K562 (cell line): ENCODE results near the gene SLC41A3. TPM values are rescaled to one million over a fixed set of nuclear protein-coding genes. Genes with fewer than 3 reads are reported as not detected.

Experiments used
- ATAC-seq: fragments of 200-7000 bp; cut with Tn5 transposase; 3 replicates; pipeline ENCODE4 v1.9.1; 2020; ENCODE audit warnings: moderate library complexity
- BruUV-seq: library from RNA; stranded (reverse); fragments of 400-500 nt; replicated peaks from 2 replicates; lab custom pipeline; 2021; lab: Mats Ljungman, UMichigan
- CTCF ChIA-PET: fragments of 300-600 bp; formaldehyde crosslinking; extraction: SDS; loops from one replicate; lab custom pipeline; 2021; ENCODE audit warnings: low intra/inter-chr PET ratio; lab: Yijun Ruan, JAX
- POLR2A ChIA-PET: fragments of 300-600, 350-650 bp; sonication (Branson Sonifier 250); formaldehyde crosslinking; extraction: SDS; loops from one replicate; lab custom pipeline; 2021; ENCODE audit warnings: antibody characterized with exemption, inconsistent platforms; lab: Yijun Ruan, JAX
- DNase-seq, 4 experiments: peaks; one replicate each; pipeline versions ENCODE4 v3.0.0 to v3.0.0-alpha.2; 2011 to 2018; ENCODE audit warnings: low spot score in 3 of 4, mixed read lengths in 3 of 4; ENCODE audit errors: extremely low read depth in 1 of 4
- FAIRE-seq: peaks from 2 replicates; lab custom pipeline; 2011; peaks lifted over from hg19 to GRCh38; lab: Jason Lieb, UNC
- H2AFZ ChIP-seq: 2 replicates; pipeline ENCODE4 v1.6.0; 2011; ENCODE audit warnings: low read depth, low read length, control low read depth, inconsistent platforms
- H3K27ac ChIP-seq: fragments of 200-600 bp; 3 replicates; pipeline ENCODE4 v1.8.0; 2011; ENCODE audit warnings: low read depth, mild to moderate bottlenecking, control low read depth, inconsistent platforms, low read length, moderate library complexity, mixed read lengths; ENCODE audit errors: extremely low read depth
- H3K27me3 ChIP-seq, 2 experiments: fragments of 300-600 bp in 1 of 2; 2 replicates in 1 of 2; 3 replicates in 1 of 2; pipeline versions ENCODE4 v1.6.0 to v1.8.0; 2011; ENCODE audit warnings: inconsistent platforms in 2 of 2, low read length in 2 of 2, mild to moderate bottlenecking in 1 of 2, mixed read lengths in 1 of 2, moderate library complexity in 1 of 2; ENCODE audit not compliant: control insufficient read depth in 2 of 2, insufficient read depth in 2 of 2
- H3K36me3 ChIP-seq: fragments of 300-600 bp; 3 replicates; pipeline ENCODE4 v1.8.0; 2011; ENCODE audit warnings: mild to moderate bottlenecking, low read length, inconsistent platforms; ENCODE audit not compliant: control insufficient read depth, insufficient read depth
- H3K4me1 ChIP-seq, 2 experiments: fragments of 200-600 bp in 1 of 2; replicated peaks in 1 of 2; 2 replicates in 1 of 2; 3 replicates in 1 of 2; pipeline versions ENCODE4 v1.5.1 to v1.8.0; 2011; ENCODE audit warnings: inconsistent platforms in 2 of 2, low read length in 2 of 2, mild to moderate bottlenecking in 1 of 2, mixed read lengths in 1 of 2, moderate library complexity in 1 of 2; ENCODE audit not compliant: control insufficient read depth in 2 of 2, insufficient read depth in 2 of 2
- H3K4me2 ChIP-seq: 2 replicates; pipeline ENCODE4 v1.6.1; 2011; ENCODE audit warnings: low read length, control low read depth, inconsistent platforms, mixed read lengths; ENCODE audit not compliant: insufficient read depth
- H3K4me3 ChIP-seq: fragments of 200-600 bp; sonication (generic), shearing (Covaris generic); 2 replicates; pipeline ENCODE4 v1.5.1; 2016; ENCODE audit warnings: control low read depth, inconsistent platforms
- H3K79me2 ChIP-seq: fragments of 200-600 bp; 3 replicates; pipeline ENCODE4 v1.8.0; 2011; ENCODE audit warnings: low read length, inconsistent platforms; ENCODE audit not compliant: control insufficient read depth, insufficient read depth
- H3K9ac ChIP-seq, 2 experiments: 2 replicates each; pipeline versions ENCODE4 v1.6.0 to v1.6.1; 2011; ENCODE audit warnings: low read depth in 2 of 2, low read length in 2 of 2, control low read depth in 1 of 2, inconsistent platforms in 1 of 2, mild to moderate bottlenecking in 1 of 2, mixed read lengths in 1 of 2; ENCODE audit not compliant: insufficient read depth in 1 of 2
- H3K9me1 ChIP-seq: one replicate; pipeline ENCODE4 v1.6.0; 2011; ENCODE audit warnings: inconsistent platforms, mild to moderate bottlenecking, low read length, moderate library complexity; ENCODE audit not compliant: control insufficient read depth, insufficient read depth
- H3K9me3 ChIP-seq: replicated peaks from 2 replicates; pipeline ENCODE4 v1.5.1; 2011; ENCODE audit warnings: low read depth, low read length, inconsistent platforms; ENCODE audit not compliant: control insufficient read depth, insufficient read depth
- H4K20me1 ChIP-seq: replicated peaks from 2 replicates; pipeline ENCODE4 v1.6.1; 2011; ENCODE audit warnings: low read length, inconsistent platforms, mixed read lengths; ENCODE audit not compliant: control insufficient read depth, insufficient read depth
- CREB1 ChIP-seq, 2 experiments: sonication (generic) in 1 of 2; formaldehyde crosslinking in 1 of 2; IDR thresholded peaks; 2 replicates each; pipeline versions ENCODE4 v1.6.1 to v1.8.0; 2012 to 2022; ENCODE audit warnings: inconsistent platforms in 1 of 2, mild to moderate bottlenecking in 1 of 2, missing genetic modification reagents in 1 of 2, moderate library complexity in 1 of 2
- GABPA ChIP-seq: fragments of 200-800 bp; sonication (Bioruptor generic); conservative IDR thresholded peaks from 2 replicates; pipeline ENCODE4 v1.6.1; 2016; ENCODE audit warnings: low read depth, missing genetic modification characterization, missing compliant biosample characterization
- MEIS2 ChIP-seq: fragments of 450-650 bp; IDR thresholded peaks from 2 replicates; pipeline ENCODE4 v1.6.1; 2014; ENCODE audit warnings: mild to moderate bottlenecking; ENCODE audit not compliant: partially characterized antibody
- PHF20 ChIP-seq: fragments of 450-650 bp; IDR thresholded peaks from 2 replicates; pipeline ENCODE4 v1.6.1; 2018; ENCODE audit not compliant: partially characterized antibody
- TAF7 ChIP-seq: fragments of 450-650 bp; IDR thresholded peaks from 2 replicates; pipeline ENCODE4 v1.6.1; 2016; ENCODE audit warnings: missing genetic modification characterization, missing compliant biosample characterization
- ZKSCAN8 ChIP-seq: fragments of 200-800 bp; sonication (Bioruptor generic); IDR thresholded peaks from 2 replicates; pipeline ENCODE4 v1.6.1; 2016; ENCODE audit warnings: missing genetic modification characterization, missing compliant biosample characterization
- WGBS: fragments of 100-300 bp; shearing (Covaris generic); methylation state at CpG from one replicate; pipeline ENCODE4 v1.1.6; 2016; ENCODE audit warnings: low coverage, mixed read lengths; ENCODE audit not compliant: insufficient coverage; ENCODE audit errors: missing lambda C conversion rate; 5-methylcytosine and 5-hydroxymethylcytosine counted together
- in situ Hi-C: fragments of 300-500 bp; cut with MboI; formaldehyde crosslinking; loops from 4 replicates; pipeline ENCODE4 v1.15.0; 2018; ENCODE audit warnings: inconsistent platforms, mixed read lengths
- intact Hi-C: fragments of 100-400 bp; cut with micrococcal nuclease; formaldehyde crosslinking; loops from 2 replicates; pipeline ENCODE4 v1.14.2; 2022
- polyA plus RNA-seq, 8 experiments: library from polyadenylated mRNA; depleted of rRNA in 4 of 8; stranded (reverse) in 5 of 8; unstranded in 3 of 8; fragments of >200 nt; fragmentation: Nextera tagmentation in 2 of 8; fragmentation: Illumina TruSeq in 1 of 8; extraction: Ambion mirVana in 2 of 8; extraction: Trizol in 1 of 8; gene quantifications; 2 replicates each; pipeline versions ENCODE4 v1.2.1 to v1.2.3, GENCODE V29; 2011 to 2014; ENCODE audit warnings: inconsistent platforms in 1 of 8, missing spikeins in 1 of 8
- total RNA-seq, 7 experiments: library from RNA; depleted of rRNA in 6 of 7; stranded (reverse); fragments of >200 nt in 6 of 7; fragmentation: Illumina TruSeq in 2 of 7; extraction: Trizol in 2 of 7; gene quantifications; 2 replicates each; pipeline versions ENCODE4 v1.2.1 to v1.2.3, GENCODE V29; 2011 to 2021; ENCODE audit warnings: low replicate concordance in 1 of 7

SLC41A3 gene
- total and polyA plus RNA-seq, 9 of the 15 experiments (the other 6 are each of a cell fraction or from before 2014, with no cell fraction given), result 4.1 to 20.7 (median 11.2) TPM

GRCh38 chr3:126083138-126083445, 832 bp downstream of the SLC41A3 start:
- Histone ChIP-seq H3K27ac (peak overlapping the region; percentile 77; the same call in 2 of the 3 replicates), H3K4me2 (peak overlapping the region; percentile 78), H4K20me1 (no peaks in the 10 kb centered on the region), H2AFZ (0 out of 2 replicates have a peak overlapping the region, but pooled peaks have one; percentile 72)
- POLR2A ChIA-PET, result no interaction called here
- TF ChIP-seq CREB1 (IDR thresholded peaks at IDR 0.05), result 0 out of 2 replicates have a peak, but pooled peaks have one; percentile 1
- no peak for TF ChIP-seq CREB1 (CRISPR knock-in tag; IDR thresholded peaks at IDR 0.05)
- no peak for TF ChIP-seq ZKSCAN8 (CRISPR knock-in tag)
- no peak for TF ChIP-seq GABPA (tag)
- no peak for TF ChIP-seq TAF7
- TF ChIP-seq PHF20, result no peak
- no peak for TF ChIP-seq MEIS2
- TF ChIP-seq, all 486 proteins: peak for 1
- Histone ChIP-seq H3K79me2 (peaks cover 7% of the 10 kb centered on the region; the same call in 2 of the 3 replicates), H3K9me3 (no peaks in the 10 kb centered on the region), H3K27me3 (no peaks in the 10 kb centered on the region), H3K9ac (peak overlapping the region; percentile 71 to 74; a peak in 3 of 4 replicates), H3K4me1 (peaks cover 10 to 17% of the 10 kb centered on the region in 2 experiments; a peak in 4 of 5 replicates), H3K4me3 (peak overlapping the region; percentile 62), H3K9me1 (no peaks in the 10 kb centered on the region), H3K36me3 (no peaks in the 10 kb centered on the region)
- 6% methylated on average over 3 of the region's 3 CpGs for WGBS
- FAIRE-seq (no peak), DNase-seq (peak; percentile 15 to 35 (median 22)), ATAC-seq (no peak)
- intact Hi-C loops, result no loop called here
- CTCF ChIA-PET, result no interaction called here
- no TSS peak for BruUV-seq
- in situ Hi-C loops, result no loop called here
